Stomach (tissue), 9 donors: ENCODE data around the gene XPC. TPM values are rescaled to one million over a fixed set of nuclear protein-coding genes. Genes with fewer than 3 reads are reported as not detected.

ENCODE experiments used
- DNase-seq, 2 donors: peaks; one replicate each; pipeline versions ENCODE4 v3.0.0 to v3.0.0-alpha.2; 2013 to 2019
- H3K27ac ChIP-seq, 5 donors: fragments of 200-600 bp in 4 of 5; sonication (generic) in 4 of 5; one replicate each; pipeline ENCODE4 v1.5.1; 2013 to 2019; ENCODE audit warnings: mild to moderate bottlenecking in 1 of 5, moderate library complexity in 1 of 5
- H3K27me3 ChIP-seq, 3 donors: fragments of 200-600 bp; sonication (generic); one replicate each; pipeline ENCODE4 v1.5.1; 2017 to 2019; ENCODE audit warnings: mixed run types in 1 of 3
- H3K36me3 ChIP-seq, 4 donors: fragments of 200-600 bp; sonication (generic); 1 replicate in 3 of 4; 2 replicates in 1 of 4; pipeline ENCODE4 v1.5.1; 2016 to 2019
- H3K4me1 ChIP-seq, 4 donors: fragments of 200-600 bp; sonication (generic); one replicate each; pipeline ENCODE4 v1.5.1; 2016 to 2019
- H3K4me3 ChIP-seq, 4 donors: fragments of 200-600 bp; sonication (generic) in 3 of 4; one replicate each; pipeline ENCODE4 v1.5.1; 2016 to 2019; ENCODE audit warnings: mild to moderate bottlenecking in 1 of 4
- H3K9me3 ChIP-seq, 4 donors: fragments of 200-600 bp; sonication (generic); one replicate each; pipeline ENCODE4 v1.5.1; 2016 to 2019
- EP300 ChIP-seq: sonication (generic); formaldehyde crosslinking; IDR thresholded peaks from one replicate; pipeline ENCODE4 v1.6.1; 2017; ENCODE audit warnings: antibody characterized with exemption
- POLR2A ChIP-seq, 4 donors: fragments of 450-650 bp; IDR thresholded peaks; one replicate each; pipeline ENCODE4 v1.6.1; 2016; ENCODE audit warnings: antibody characterized with exemption in 4 of 4, control low read depth in 2 of 4, mild to moderate bottlenecking in 1 of 4, moderate library complexity in 1 of 4
- POLR2AphosphoS5 ChIP-seq, 3 donors: sonication (generic); formaldehyde crosslinking; IDR thresholded peaks; one replicate each; pipeline ENCODE4 v1.6.1; 2016; ENCODE audit warnings: antibody characterized with exemption in 3 of 3
- WGBS, 5 donors: extraction: QIAGEN DNeasy Blood & Tissue Kit in 3 of 5; methylation state at CpG; one replicate each; pipeline versions ENCODE4 v1.1.5 to v1.1.7; 2013 to 2018; 5-methylcytosine and 5-hydroxymethylcytosine counted together
- intact Hi-C: fragments of 100-400 bp; cut with DNase I; formaldehyde crosslinking; loops from one replicate; pipeline ENCODE4 v1.15.1; 2023; ENCODE audit warnings: low total_unique reads
- polyA plus RNA-seq, 3 donors: library from polyadenylated mRNA; stranded (reverse); fragments of 200-250 nt; gene quantifications; one replicate each; pipeline ENCODE4 v1.2.3, GENCODE V29; 2013
- total RNA-seq, 5 donors: library from RNA; depleted of rRNA; stranded (reverse); fragments of >200 nt; gene quantifications; one replicate each; pipeline versions ENCODE4 v1.1.0 to v1.2.3, GENCODE V29; 2014 to 2016
- TF ChIP-seq, protein P1 (sequence below), 7 experiments: fragments of 450-650 bp in 4 of 7; fragments of 200-600 bp in 3 of 7; sonication (generic) in 3 of 7; IDR thresholded peaks; one replicate each; pipeline ENCODE4 v1.5.1; 2016 to 2019; ENCODE audit warnings: antibody characterized with exemption in 7 of 7, control low read depth in 2 of 7, mild to moderate bottlenecking in 1 of 7
- donor health status: healthy with polysubstance abuse.
- donor health status: Bipolar disorder and iron deficiency.
- donor health status: healthy.

The XPC gene
- total and polyA plus RNA-seq, 8 donors = 8.8 to 51.0 (median 36.2) TPM

DNA sequence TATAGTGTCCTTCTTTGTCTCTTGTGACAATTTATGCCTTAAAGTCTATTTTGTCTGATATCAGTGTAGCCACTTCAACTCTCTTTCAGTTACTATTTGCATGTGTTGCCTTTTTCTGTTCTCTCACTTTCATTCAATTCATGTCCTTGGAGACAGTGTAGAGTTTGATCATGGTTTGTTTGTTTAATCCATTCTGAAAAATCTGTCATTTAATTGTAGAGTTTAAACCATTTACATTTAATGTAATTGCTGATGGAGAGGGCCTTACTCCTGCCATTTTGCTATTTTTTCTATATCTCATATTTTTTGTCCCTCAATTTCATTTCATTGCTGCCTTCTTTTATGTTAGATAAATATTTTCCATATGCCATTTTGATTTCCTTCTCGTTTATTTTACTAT lies 42.5 kb upstream of the XPC start:
- peaks cover 0 to 13% (median 11%) of the 10 kb centered on the region in 4 donors for H3K4me1 ChIP-seq
- peaks cover 0 to 4% (median 0%) of the 10 kb centered on the region in 3 donors for H3K27me3 ChIP-seq
- no peaks in the 10 kb centered on the region for H3K36me3 ChIP-seq
- no peak overlapping the region for H3K27ac ChIP-seq
- WGBS, 5 donors = 86 to 96% (median 90%) methylated on average over 1 of the region's 1 CpG
- no peak for DNase-seq
- intact Hi-C loops = no loop called here
- TF ChIP-seq EP300 (no peak), POLR2A (IDR thresholded peaks at IDR 0.05) (no peak), POLR2AphosphoS5 (IDR thresholded peaks at IDR 0.05) (no peak)
- TF ChIP-seq, protein P1, sequence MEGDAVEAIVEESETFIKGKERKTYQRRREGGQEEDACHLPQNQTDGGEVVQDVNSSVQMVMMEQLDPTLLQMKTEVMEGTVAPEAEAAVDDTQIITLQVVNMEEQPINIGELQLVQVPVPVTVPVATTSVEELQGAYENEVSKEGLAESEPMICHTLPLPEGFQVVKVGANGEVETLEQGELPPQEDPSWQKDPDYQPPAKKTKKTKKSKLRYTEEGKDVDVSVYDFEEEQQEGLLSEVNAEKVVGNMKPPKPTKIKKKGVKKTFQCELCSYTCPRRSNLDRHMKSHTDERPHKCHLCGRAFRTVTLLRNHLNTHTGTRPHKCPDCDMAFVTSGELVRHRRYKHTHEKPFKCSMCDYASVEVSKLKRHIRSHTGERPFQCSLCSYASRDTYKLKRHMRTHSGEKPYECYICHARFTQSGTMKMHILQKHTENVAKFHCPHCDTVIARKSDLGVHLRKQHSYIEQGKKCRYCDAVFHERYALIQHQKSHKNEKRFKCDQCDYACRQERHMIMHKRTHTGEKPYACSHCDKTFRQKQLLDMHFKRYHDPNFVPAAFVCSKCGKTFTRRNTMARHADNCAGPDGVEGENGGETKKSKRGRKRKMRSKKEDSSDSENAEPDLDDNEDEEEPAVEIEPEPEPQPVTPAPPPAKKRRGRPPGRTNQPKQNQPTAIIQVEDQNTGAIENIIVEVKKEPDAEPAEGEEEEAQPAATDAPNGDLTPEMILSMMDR (IDR thresholded peaks at IDR 0.05) = no peak
- no peak overlapping the region for H3K4me3 ChIP-seq
- peaks cover 0 to 16% (median 0%) of the 10 kb centered on the region in 4 donors for H3K9me3 ChIP-seq

DNA sequence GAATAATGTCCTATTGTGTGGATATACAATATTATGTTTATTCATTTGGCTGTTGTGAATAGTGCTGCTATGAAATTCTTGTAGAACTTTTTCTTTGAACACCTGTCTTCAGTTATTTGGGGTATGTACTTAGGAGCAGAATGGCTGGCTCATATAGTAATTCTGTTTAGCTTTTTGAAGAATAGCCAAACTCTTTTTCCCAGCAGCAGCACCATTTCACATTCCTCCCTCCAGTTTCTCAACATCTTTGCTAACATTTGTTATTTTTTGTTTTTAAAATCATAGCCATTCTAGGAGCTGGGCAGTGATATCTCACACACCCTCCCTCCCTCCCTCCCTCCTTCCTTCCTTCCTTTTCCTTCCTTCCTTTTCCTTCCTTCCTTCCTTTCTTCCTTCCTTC lies 40.0 kb upstream of the XPC start:
- no peak overlapping the region for H3K27ac ChIP-seq
- intact Hi-C loops = no loop called here
- H3K4me1 ChIP-seq = peaks cover 0 to 4% (median 0%) of the 10 kb centered on the region in 4 donors
- TF ChIP-seq EP300 (no peak), POLR2A (IDR thresholded peaks at IDR 0.05) (no peak), POLR2AphosphoS5 (IDR thresholded peaks at IDR 0.05) (no peak)
- TF ChIP-seq, protein P1 (IDR thresholded peaks at IDR 0.05) = no peak
- peaks cover 0 to 16% (median 0%) of the 10 kb centered on the region in 4 donors for H3K9me3 ChIP-seq
- no peak for DNase-seq
- no peak overlapping the region for H3K4me3 ChIP-seq
- no peaks in the 10 kb centered on the region for H3K36me3 ChIP-seq
- H3K27me3 ChIP-seq = no peaks in the 10 kb centered on the region

DNA sequence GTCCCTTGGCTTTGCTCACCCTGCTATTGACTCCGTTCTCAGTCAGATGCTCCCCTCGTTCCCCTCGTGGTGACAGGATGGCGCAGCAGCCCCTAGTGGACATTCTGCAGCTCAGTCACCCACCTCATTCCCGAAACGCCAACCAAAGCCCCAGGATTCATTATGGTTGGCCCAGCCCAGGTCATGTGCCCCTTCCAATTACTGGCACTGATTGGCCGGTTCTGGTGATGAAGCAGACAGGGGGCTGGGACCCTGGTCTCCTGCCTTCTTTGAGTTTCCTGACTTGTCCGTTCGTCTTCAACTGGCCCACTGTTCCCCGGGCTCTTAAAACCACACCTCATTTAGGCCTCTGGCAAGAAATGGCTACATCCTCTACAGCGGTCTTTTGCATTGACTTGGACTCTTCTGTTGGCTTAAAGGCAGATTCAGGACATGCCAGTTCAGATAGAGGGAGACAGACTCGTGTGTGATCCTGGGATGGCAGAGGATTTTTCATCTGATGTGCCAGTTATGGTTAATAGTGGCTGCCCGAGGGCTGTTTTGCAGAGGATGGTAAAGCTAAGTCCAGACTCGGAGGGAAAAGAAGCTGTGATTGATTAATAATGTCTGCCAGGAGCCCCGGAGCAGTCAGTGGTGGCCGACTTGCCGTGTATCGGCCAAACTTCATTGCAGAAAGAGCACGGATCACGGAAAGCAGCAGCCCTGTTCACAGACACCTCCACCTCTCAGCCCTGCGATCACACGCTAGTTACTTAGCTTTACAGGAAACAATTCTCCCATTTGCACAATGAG lies 38.1 kb upstream of the XPC start:
- no peaks in the 10 kb centered on the region for H3K27me3 ChIP-seq
- DNase-seq = peak in 1 of 2 donors; percentile 88
- intact Hi-C loops = no loop called here
- 15 to 80% (median 58%) methylated on average over 21 to 22 of the region's 22 CpGs for WGBS, 5 donors
- peaks cover 0 to 9% (median 0%) of the 10 kb centered on the region in 4 donors for H3K9me3 ChIP-seq
- TF ChIP-seq, protein P1 (IDR thresholded peaks at IDR 0.05) = peak in 3 of 7 experiments; percentile 8 to 23 (median 14)
- no peak for TF ChIP-seq POLR2A (IDR thresholded peaks at IDR 0.05)
- peak overlapping the region in 2 of 4 donors; percentile 1 to 36 for H3K4me3 ChIP-seq
- no peaks in the 10 kb centered on the region for H3K36me3 ChIP-seq
- peak overlapping the region in 1 of 5 donors; percentile 77 for H3K27ac ChIP-seq
- peaks cover 0 to 4% (median 0%) of the 10 kb centered on the region in 4 donors for H3K4me1 ChIP-seq

DNA sequence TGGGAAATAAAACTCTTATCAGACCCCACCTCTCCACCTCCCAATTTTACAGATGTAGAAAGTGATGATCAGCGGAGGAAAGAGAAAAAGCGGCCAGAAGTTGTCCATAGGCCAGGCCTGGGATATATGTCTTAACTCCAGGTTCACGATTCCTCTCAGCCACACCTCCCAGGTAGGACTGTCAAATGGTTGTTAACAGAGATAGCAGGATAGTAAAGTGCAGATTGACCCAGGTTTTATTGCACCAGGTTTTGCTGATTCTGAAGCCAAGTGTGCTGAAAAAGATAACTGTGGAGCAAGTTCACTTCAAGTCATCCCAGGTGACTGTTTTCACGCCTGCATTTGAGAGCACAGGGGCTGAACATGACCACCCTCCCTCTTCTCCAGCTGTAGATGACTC lies 36.4 kb upstream of the XPC start:
- Histone ChIP-seq H3K9me3 (no peaks in the 10 kb centered on the region), H3K4me3 (no peak overlapping the region), H3K27ac (no peak overlapping the region), H3K4me1 (peaks cover 2 to 19% (median 4%) of the 10 kb centered on the region in 4 donors), H3K27me3 (no peaks in the 10 kb centered on the region), H3K36me3 (no peaks in the 10 kb centered on the region)
- 86 to 97% (median 95%) methylated on average over 4 of the region's 4 CpGs for WGBS, 5 donors
- no peak for DNase-seq
- intact Hi-C loops = no loop called here
- TF ChIP-seq EP300 (no peak), POLR2A (IDR thresholded peaks at IDR 0.05) (no peak), POLR2AphosphoS5 (IDR thresholded peaks at IDR 0.05) (no peak)
- TF ChIP-seq, protein P1 (IDR thresholded peaks at IDR 0.05) = no peak
